Measurements from ENCODE around the gene SNED1.

SNED1 gene

DNA sequence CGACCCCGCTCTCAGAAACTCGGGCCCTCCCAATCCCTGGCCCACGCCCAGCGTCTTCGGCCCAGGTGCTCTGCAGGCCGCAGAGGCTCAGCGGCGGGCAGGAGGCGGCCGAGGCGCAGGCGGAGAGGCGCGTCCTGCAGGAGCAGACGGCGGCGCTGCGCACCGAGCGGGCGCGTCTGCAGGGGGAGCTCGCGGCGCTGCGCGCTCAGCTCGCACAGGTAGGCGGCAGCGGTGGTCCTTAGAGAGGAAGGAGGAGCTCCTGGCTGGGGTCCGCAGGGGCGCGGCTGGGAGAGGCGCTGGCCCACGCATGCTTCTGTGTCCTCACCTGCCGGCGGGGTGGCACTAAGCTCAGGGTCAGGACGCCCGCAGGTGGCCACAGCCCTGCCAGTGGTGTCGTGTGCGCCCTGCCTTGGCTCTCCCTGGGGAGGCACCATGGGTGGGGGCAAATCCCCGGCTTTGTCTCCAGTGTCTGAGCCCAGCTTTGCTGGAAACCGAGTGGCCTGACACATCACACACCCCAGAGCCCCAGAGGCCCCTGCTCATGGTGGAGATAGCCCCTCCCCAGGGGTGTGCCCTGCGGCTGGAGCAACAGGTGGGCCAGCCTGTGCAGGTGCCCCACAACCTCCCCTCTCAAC lies 14.9 kb upstream of the SNED1 start:
- Histone ChIP-seq H3K9me3 (ENCODE audit: control insufficient read depth, insufficient read depth, low read length) (no peaks in the 10 kb centered on the region), H3K27ac (ENCODE audit: low read depth, low read length) (no peak overlapping the region), H3K4me3 (ENCODE audit: low read depth, low read length) (peak overlapping the region; percentile 31; the same call in 1 of the 2 replicates), H3K36me3 (ENCODE audit: control insufficient read depth, insufficient read depth, low read length) (no peaks in the 10 kb centered on the region), H3K4me1 (ENCODE audit: control insufficient read depth, insufficient read depth, low read length) (no peaks in the 10 kb centered on the region), H3K27me3 (ENCODE audit: control insufficient read depth, insufficient read depth, low read length) (peaks cover 8% of the 10 kb centered on the region; the same call in 1 of the 2 replicates), H3K9ac (ENCODE audit: low read depth, low read length) (no peak overlapping the region)

DNA sequence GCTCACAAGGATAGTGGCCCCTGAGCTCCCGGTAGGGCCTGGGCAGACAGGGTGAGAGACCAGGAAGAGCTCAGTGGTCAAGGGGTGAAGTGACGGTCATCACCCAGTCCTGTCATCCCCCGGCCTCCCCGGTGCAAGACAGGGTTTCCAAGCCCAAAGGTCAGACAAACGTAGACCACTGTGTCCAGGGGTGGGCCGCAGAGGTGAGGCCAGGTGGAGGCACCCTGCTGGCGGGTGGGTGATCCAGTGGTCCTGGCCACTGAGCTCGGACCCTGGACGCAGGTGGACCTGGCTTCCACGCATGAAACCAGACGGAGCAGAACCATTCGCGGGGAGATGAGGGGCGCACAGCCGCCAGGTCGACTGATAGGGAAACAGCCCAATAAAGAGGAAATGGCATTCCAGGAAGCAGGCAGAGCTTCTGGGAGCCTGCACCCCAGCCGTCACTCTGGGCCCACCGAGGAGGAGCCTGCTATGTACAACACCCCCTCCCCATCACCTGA lies 14.4 kb upstream of the SNED1 start:
- no peaks in the 10 kb centered on the region for H3K36me3 ChIP-seq (ENCODE audit: control insufficient read depth, insufficient read depth, low read length)
- peaks cover 8% of the 10 kb centered on the region; the same call in 1 of the 2 replicates for H3K27me3 ChIP-seq (ENCODE audit: control insufficient read depth, insufficient read depth, low read length)
- H3K9me3 ChIP-seq (ENCODE audit: control insufficient read depth, insufficient read depth, low read length): no peaks in the 10 kb centered on the region
- no peak overlapping the region for H3K9ac ChIP-seq (ENCODE audit: low read depth, low read length)
- H3K4me1 ChIP-seq (ENCODE audit: control insufficient read depth, insufficient read depth, low read length): no peaks in the 10 kb centered on the region
- H3K27ac ChIP-seq (ENCODE audit: low read depth, low read length): no peak overlapping the region
- H3K4me3 ChIP-seq (ENCODE audit: low read depth, low read length): no peak overlapping the region

GRCh38 chr2:240985881-240986786 lies 12.3 kb upstream of the SNED1 start:
- no peak overlapping the region for H3K27ac ChIP-seq (ENCODE audit: low read depth, low read length)
- H3K4me3 ChIP-seq (ENCODE audit: low read depth, low read length): no peak overlapping the region
- H3K9me3 ChIP-seq (ENCODE audit: control insufficient read depth, insufficient read depth, low read length): no peaks in the 10 kb centered on the region
- peaks cover 8% of the 10 kb centered on the region; the same call in 1 of the 2 replicates for H3K27me3 ChIP-seq (ENCODE audit: control insufficient read depth, insufficient read depth, low read length)
- H3K4me1 ChIP-seq (ENCODE audit: control insufficient read depth, insufficient read depth, low read length): no peaks in the 10 kb centered on the region
- no peaks in the 10 kb centered on the region for H3K36me3 ChIP-seq (ENCODE audit: control insufficient read depth, insufficient read depth, low read length)
- no peak overlapping the region for H3K9ac ChIP-seq (ENCODE audit: low read depth, low read length)

- Histone ChIP-seq H3K4me1 (ENCODE audit: control insufficient read depth, insufficient read depth, low read length) (no peaks in the 10 kb centered on the region), H3K36me3 (ENCODE audit: control insufficient read depth, insufficient read depth, low read length) (no peaks in the 10 kb centered on the region), H3K27ac (ENCODE audit: low read depth, low read length) (no peak overlapping the region), H3K9me3 (ENCODE audit: control insufficient read depth, insufficient read depth, low read length) (no peaks in the 10 kb centered on the region), H3K4me3 (ENCODE audit: low read depth, low read length) (no peak overlapping the region), H3K27me3 (ENCODE audit: control insufficient read depth, insufficient read depth, low read length) (peaks cover 8% of the 10 kb centered on the region; the same call in 1 of the 2 replicates), H3K9ac (ENCODE audit: low read depth, low read length) (no peak overlapping the region)
Measured at GRCh38 chr2:240986787-240987411, 11.5 kb upstream of the SNED1 start.

GRCh38 chr2:240987588-240987987 lies 10.8 kb upstream of the SNED1 start:
- no peaks in the 10 kb centered on the region for H3K9me3 ChIP-seq (ENCODE audit: control insufficient read depth, insufficient read depth, low read length)
- H3K4me3 ChIP-seq (ENCODE audit: low read depth, low read length): no peak overlapping the region
- H3K27ac ChIP-seq (ENCODE audit: low read depth, low read length): no peak overlapping the region
- no peaks in the 10 kb centered on the region for H3K4me1 ChIP-seq (ENCODE audit: control insufficient read depth, insufficient read depth, low read length)
- peaks cover 3% of the 10 kb centered on the region; the same call in 1 of the 2 replicates for H3K27me3 ChIP-seq (ENCODE audit: control insufficient read depth, insufficient read depth, low read length)
- H3K9ac ChIP-seq (ENCODE audit: low read depth, low read length): no peak overlapping the region
- no peaks in the 10 kb centered on the region for H3K36me3 ChIP-seq (ENCODE audit: control insufficient read depth, insufficient read depth, low read length)

DNA sequence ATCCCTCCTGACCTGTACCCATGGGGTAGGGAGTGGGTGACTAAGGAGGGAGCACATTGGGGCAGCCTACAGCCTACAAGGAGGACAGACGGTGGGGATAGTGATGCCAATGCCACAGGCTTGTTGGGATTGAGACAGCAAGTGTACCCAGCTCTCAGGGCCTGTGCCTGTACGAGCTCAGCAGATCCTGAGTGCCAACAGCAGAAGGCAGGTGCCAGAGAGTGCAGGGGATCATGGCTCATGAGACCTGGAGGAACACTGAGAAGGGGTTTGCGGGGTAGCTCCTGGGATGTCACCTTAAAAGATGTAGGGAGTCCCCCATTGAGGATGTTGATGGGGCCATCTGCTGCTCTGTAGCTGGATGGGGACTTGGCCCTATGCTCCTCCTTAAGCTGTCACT lies 10.3 kb upstream of the SNED1 start:
- Histone ChIP-seq H3K4me1 (ENCODE audit: control insufficient read depth, insufficient read depth, low read length) (no peaks in the 10 kb centered on the region), H3K27ac (ENCODE audit: low read depth, low read length) (no peak overlapping the region), H3K4me3 (ENCODE audit: low read depth, low read length) (no peak overlapping the region), H3K36me3 (ENCODE audit: control insufficient read depth, insufficient read depth, low read length) (no peaks in the 10 kb centered on the region), H3K9ac (ENCODE audit: low read depth, low read length) (no peak overlapping the region), H3K27me3 (ENCODE audit: control insufficient read depth, insufficient read depth, low read length) (no peaks in the 10 kb centered on the region), H3K9me3 (ENCODE audit: control insufficient read depth, insufficient read depth, low read length) (no peaks in the 10 kb centered on the region)

GRCh38 chr2:240988571-240989271 lies 9.7 kb upstream of the SNED1 start:
- Histone ChIP-seq H3K36me3 (ENCODE audit: control insufficient read depth, insufficient read depth, low read length) (no peaks in the 10 kb centered on the region), H3K9ac (ENCODE audit: low read depth, low read length) (no peak overlapping the region), H3K9me3 (ENCODE audit: control insufficient read depth, insufficient read depth, low read length) (no peaks in the 10 kb centered on the region), H3K4me3 (ENCODE audit: low read depth, low read length) (no peak overlapping the region), H3K27ac (ENCODE audit: low read depth, low read length) (no peak overlapping the region), H3K27me3 (ENCODE audit: control insufficient read depth, insufficient read depth, low read length) (no peaks in the 10 kb centered on the region), H3K4me1 (ENCODE audit: control insufficient read depth, insufficient read depth, low read length) (no peaks in the 10 kb centered on the region)

- Histone ChIP-seq H3K9me3 (ENCODE audit: control insufficient read depth, insufficient read depth, low read length) (no peaks in the 10 kb centered on the region), H3K4me3 (ENCODE audit: low read depth, low read length) (no peak overlapping the region), H3K4me1 (ENCODE audit: control insufficient read depth, insufficient read depth, low read length) (no peaks in the 10 kb centered on the region), H3K27me3 (ENCODE audit: control insufficient read depth, insufficient read depth, low read length) (no peaks in the 10 kb centered on the region), H3K9ac (ENCODE audit: low read depth, low read length) (no peak overlapping the region), H3K27ac (ENCODE audit: low read depth, low read length) (no peak overlapping the region), H3K36me3 (ENCODE audit: control insufficient read depth, insufficient read depth, low read length) (no peaks in the 10 kb centered on the region)
Measured at GRCh38 chr2:240989451-240990265, 8.8 kb upstream of the SNED1 start.

DNA sequence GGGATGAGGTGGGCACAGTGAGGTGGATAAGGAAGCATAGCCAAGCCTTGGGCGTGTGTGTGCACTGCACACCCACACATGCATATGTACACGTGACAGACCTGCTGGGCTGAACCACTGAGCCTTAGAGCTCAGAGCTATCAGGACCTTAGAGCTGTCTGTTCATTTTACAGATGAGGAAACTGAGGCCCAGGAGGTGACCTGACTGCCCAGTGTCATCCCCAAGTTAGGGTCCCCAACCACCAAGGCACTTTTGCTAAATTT lies 8.2 kb upstream of the SNED1 start:
- H3K4me3 ChIP-seq (ENCODE audit: low read depth, low read length): no peak overlapping the region
- no peaks in the 10 kb centered on the region for H3K4me1 ChIP-seq (ENCODE audit: control insufficient read depth, insufficient read depth, low read length)
- no peak overlapping the region for H3K27ac ChIP-seq (ENCODE audit: low read depth, low read length)
- no peaks in the 10 kb centered on the region for H3K36me3 ChIP-seq (ENCODE audit: control insufficient read depth, insufficient read depth, low read length)
- no peaks in the 10 kb centered on the region for H3K9me3 ChIP-seq (ENCODE audit: control insufficient read depth, insufficient read depth, low read length)
- H3K27me3 ChIP-seq (ENCODE audit: control insufficient read depth, insufficient read depth, low read length): no peaks in the 10 kb centered on the region
- no peak overlapping the region for H3K9ac ChIP-seq (ENCODE audit: low read depth, low read length)

DNA sequence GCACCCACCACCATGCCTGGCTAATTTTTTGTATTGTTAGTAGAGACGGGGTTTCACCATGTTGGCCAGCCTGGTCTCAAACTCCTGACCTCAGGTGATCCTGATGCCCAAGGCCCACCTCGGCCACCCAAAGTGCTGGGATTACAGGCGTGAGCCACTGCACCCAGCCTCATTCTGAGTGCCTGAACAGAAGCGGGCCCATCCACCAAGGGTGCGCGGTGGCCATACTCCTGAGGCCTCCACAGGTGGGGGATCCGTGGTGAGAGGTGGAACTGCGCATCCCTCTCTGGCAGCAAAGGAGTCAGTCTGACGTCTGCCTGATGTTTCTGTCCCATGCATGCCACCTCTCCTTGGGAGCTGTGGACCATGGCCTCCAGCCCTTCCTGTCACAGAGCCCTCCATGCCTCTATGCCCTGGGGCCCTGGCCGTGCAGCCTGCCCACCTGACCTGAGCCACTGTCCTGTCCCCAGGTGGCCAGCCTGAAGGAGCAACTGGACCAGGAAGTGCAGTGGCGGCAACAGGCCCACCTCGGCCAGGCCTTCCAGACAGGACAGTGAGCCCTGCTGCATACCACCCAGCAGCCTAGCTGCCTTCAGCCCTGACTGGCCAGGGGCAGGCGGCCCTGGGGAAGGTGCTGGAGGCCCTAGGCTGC lies 7.6 kb upstream of the SNED1 start:
- H3K36me3 ChIP-seq (ENCODE audit: control insufficient read depth, insufficient read depth, low read length): no peaks in the 10 kb centered on the region
- no peak overlapping the region for H3K4me3 ChIP-seq (ENCODE audit: low read depth, low read length)
- no peaks in the 10 kb centered on the region for H3K27me3 ChIP-seq (ENCODE audit: control insufficient read depth, insufficient read depth, low read length)
- no peak overlapping the region for H3K9ac ChIP-seq (ENCODE audit: low read depth, low read length)
- no peaks in the 10 kb centered on the region for H3K9me3 ChIP-seq (ENCODE audit: control insufficient read depth, insufficient read depth, low read length)
- H3K4me1 ChIP-seq (ENCODE audit: control insufficient read depth, insufficient read depth, low read length): no peaks in the 10 kb centered on the region
- H3K27ac ChIP-seq (ENCODE audit: low read depth, low read length): no peak overlapping the region
